GM10266 (cell line): ENCODE data around the gene CDH4.

ENCODE experiments used
- DNase-seq: peaks from one replicate; pipeline ENCODE4 v3.0.0; 2012; ENCODE audit errors: extremely low spot score
- TF ChIP-seq, protein P1 (sequence below): IDR thresholded peaks from 2 replicates; pipeline ENCODE4 v1.5.1; 2012; ENCODE audit warnings: mild to moderate bottlenecking, low read depth; ENCODE audit not compliant: control insufficient read depth, insufficient read depth; ENCODE audit errors: missing control alignments

Gene CDH4

DNA sequence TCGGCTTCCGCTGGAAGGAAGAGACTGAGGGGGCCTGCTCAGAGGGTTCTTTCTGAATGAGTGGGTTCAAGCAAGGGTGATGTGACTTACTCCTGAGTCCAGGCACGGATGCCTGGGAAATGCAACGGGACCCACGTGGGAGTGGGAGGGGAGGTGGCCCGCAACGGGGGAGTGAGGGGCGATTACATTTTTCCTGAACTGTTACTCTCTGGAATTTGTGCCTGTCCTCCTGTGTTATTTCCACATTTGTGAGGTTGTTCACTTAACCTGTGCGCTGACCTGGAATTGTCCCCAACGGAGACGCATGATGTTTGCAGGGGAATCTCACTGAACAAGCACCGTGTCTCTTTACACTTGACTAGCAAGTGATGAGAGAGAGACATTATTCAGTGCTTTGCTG lies 209.4 kb downstream of the CDH4 start:
- TF ChIP-seq, protein P1, sequence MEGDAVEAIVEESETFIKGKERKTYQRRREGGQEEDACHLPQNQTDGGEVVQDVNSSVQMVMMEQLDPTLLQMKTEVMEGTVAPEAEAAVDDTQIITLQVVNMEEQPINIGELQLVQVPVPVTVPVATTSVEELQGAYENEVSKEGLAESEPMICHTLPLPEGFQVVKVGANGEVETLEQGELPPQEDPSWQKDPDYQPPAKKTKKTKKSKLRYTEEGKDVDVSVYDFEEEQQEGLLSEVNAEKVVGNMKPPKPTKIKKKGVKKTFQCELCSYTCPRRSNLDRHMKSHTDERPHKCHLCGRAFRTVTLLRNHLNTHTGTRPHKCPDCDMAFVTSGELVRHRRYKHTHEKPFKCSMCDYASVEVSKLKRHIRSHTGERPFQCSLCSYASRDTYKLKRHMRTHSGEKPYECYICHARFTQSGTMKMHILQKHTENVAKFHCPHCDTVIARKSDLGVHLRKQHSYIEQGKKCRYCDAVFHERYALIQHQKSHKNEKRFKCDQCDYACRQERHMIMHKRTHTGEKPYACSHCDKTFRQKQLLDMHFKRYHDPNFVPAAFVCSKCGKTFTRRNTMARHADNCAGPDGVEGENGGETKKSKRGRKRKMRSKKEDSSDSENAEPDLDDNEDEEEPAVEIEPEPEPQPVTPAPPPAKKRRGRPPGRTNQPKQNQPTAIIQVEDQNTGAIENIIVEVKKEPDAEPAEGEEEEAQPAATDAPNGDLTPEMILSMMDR = no peak
- DNase-seq = no peak

- TF ChIP-seq, protein P1 = no peak
- no peak for DNase-seq
Measured at GRCh38 chr20:61464307-61465303, 212.5 kb downstream of the CDH4 start.

- TF ChIP-seq, protein P1 = no peak
Measured at GRCh38 chr20:61475729-61476128, 223.7 kb downstream of the CDH4 start.

GRCh38 chr20:61476956-61477355 lies 224.9 kb downstream of the CDH4 start:
- TF ChIP-seq, protein P1 = no peak
- DNase-seq = no peak

More at GRCh38 chr20:61475729-61476128, 223.7 kb downstream of the CDH4 start:
- no peak for DNase-seq

GRCh38 chr20:61477451-61477861 lies 225.4 kb downstream of the CDH4 start:
- TF ChIP-seq, protein P1 = no peak
- DNase-seq = no peak

GRCh38 chr20:61478094-61478493 lies 226.0 kb downstream of the CDH4 start:
- TF ChIP-seq, protein P1 = no peak
- no peak for DNase-seq
